Measurements from ENCODE around the gene PRR22.

PRR22 gene

DNA sequence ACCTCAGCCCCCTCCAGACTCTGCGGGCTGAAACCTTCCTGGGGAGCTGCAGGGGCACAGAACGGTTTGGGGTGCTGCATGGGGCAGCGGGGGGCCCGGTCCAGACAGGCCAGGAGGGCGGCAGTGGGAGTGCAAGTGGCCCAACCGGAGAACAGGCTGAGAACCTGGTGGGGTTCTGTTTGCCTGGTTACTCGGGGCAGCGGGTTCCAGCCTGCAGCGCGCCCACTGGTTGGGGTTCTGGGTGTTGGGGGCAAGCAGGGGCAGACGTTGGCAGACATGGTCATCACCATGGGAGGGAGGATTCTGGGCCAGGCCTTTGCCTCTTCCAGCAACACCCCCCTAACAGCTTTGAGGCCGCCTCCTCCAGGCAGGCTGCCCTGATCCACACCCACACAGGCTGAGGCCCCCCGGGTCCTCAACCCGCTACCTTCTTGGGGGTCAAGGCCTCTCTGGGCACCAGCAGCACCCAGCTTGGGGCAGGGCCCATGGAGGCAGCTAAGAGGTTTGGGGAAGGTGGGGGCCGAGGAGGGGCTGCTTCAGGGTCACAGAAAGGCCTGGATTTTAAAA, at the start of gene PRR22:
PRR22 (minus strand) TSS at position 166 of the 567 bp plus-strand sequence; CDS start at position 80, 86 bp downstream.
- DNase-seq = no peak

DNA sequence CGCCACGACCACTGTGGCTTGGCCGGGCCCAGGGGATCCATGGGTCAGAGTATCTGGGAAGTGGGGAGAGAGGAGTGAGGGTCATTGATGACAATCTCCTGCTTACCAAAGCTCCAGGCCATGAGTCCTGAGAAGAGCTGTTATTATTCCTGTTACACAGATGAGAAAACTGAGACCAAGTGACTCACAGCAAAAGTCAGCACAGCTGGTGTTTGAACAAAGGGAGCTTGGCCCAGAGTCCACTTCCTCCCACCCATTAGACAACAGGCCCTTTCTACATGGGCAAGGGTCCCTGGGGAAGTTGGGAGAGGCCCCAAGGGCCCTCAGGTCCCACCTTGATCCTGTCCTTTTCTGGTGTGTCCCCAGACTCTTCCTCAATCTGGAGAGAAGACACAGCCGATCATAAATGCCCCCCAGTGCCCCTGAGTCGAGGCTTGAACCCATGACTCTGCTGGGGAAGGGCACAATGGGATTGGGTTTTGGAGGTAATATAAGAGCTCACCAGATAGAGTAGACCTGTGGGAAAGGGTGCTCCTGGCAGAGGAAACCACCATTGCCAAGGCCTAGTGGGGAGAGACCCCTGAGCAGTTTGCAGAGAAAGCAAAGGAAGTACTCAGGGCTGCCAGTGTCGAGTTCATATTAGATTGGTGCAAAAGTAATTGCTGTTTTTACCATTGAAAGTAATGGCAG, 48.1 kb upstream of the PRR22 start:
- no peak for DNase-seq

DNA sequence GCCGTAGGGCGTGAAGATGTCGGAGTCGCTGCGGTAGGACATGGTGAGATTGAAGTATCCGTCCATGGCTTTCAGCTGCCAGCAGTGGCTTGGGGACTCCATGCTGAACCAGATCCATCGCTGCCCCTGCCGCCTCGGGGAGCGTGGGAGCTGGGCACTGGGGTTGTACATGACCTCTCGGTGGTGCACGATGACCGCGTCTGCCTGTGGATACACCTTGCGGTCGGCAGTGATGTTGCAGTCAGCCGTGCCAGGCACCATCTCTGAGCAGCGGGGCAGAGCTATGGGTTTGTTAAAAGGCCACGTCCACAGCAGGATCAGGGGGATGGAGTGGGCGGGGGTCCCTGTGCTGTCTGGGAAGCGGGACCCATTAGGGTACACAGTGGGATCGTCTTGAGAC, 47.5 kb upstream of the PRR22 start:
- no peak for DNase-seq

DNA sequence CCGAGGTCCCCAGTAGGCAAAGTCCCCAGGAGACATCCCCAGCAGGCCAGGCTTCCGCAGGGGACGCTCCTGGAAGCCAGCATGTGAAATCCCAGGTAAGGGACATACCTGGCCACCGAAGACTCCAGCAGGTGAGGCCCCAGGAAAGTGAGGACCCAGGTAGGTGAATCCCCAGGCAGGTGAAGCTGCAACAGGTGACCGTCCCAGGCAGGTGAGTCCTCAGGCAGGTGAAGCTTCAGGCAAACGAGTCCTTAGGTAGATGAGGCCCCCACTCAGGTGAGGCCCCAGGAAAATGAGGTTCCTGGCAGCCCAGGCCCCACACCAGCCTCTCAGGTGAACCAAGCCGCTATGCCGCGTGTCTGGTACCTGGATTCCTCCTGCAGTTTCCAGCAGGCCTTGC, 46.6 kb upstream of the PRR22 start:
- no peak for DNase-seq

DNA sequence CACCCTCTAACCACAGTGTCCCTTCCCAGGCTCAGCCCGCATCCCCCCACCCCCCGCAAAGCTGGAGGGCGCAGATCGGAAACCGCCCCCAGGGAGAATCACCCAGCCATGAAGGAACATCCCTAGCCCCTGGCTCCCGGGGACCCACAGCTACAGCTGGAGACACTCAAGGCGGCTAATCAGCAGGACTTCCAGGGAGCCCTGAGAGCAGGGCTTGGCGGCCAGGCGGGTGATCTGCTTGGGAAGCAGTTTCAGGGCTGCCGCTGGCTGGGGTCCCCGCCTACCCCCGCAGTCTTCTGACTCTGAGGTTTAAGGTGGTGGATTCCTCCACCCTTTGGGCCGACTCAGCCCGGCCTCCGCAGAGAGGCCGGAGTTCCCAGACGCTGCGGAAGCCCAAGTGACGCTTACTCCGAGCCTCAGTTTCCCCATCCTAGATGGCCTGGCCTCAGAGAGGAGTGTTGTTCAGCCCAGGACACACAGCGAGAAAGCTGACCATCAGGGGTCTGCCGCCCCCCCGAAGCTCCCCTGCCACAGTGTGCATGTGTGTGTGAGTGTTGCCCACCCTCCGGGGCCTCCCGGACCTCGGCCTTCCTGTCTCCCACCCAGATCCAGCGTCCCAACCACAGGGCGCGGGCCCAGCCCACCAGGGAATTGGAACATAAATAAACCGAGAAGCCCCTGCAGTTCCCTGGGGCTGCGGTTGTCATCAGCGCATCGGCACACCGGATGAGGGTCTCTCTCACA, 45.2 kb upstream of the PRR22 start:
- DNase-seq = no peak

DNA sequence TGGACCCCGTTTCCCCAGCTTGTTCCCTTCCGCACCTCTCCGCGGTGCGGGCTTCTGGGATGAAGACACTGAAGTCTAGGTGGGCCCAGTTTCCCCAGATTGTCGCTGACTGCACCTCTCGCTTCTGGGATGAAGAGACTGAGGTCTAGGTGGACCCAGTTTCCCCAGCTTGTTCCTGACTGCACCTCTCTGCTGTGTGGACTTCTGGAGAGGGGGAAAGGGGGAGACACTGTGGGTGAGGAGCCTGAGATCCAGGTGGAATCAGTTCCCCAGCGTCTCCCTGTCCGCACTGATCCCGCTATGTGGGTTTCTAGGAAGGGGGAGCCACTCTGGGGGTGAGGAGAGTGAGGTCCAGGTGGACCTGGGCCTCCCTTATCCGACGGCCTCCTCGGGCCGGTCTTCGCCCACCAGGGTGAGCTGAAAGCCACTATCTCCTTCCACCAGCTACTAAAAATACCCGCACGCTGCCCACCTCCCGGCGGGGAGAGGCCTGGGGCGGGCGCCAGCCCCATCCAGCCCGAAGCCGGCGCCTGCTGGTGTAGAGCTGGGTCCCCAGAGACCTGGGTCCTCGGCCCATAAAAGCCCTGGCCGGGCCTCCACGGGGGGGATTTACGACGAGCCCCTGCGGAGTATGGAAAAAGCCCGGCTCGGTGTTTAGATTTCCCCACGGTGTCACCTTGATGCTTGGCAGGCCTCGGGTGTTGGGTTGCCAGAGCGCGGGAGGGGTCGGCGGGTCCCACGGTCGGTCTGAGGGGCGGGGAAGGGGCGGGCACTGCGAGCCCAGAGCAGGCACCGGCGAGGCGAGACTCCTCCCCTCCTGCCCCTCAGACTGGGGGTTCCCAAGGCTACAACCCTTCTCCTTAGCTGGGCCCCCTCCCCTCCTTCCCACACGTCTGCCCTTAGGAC, 44.4 kb upstream of the PRR22 start:
- peak; percentile 35 to 59 for DNase-seq

DNA sequence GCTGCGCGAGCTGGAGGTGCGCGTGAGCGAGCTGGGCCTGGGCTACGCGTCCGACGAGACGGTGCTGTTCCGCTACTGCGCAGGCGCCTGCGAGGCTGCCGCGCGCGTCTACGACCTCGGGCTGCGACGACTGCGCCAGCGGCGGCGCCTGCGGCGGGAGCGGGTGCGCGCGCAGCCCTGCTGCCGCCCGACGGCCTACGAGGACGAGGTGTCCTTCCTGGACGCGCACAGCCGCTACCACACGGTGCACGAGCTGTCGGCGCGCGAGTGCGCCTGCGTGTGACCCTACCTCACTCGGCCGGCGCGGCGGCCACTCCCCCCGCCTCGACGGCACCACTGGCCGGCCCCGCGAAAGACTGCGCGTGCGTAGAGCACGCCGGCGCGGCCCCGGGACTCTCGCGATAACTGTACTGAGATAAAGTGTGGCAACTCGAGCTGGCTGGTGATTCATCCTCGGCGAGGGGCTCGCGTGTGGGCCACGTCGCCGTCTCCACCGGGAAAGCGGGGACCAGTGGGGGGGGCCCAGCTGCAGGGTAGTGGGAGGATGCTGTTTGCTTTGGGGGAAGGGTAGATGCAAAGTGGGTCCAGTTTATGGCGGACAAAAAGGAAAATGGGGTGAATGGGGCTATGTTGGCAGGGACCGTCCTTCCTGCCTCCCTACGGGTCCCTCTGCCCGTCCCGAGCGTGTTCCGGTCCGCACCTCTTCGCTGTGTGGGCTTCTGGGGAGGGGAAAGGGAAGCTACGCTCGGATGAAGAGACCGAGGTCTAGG, 43.5 kb upstream of the PRR22 start:
- DNase-seq = peak; percentile 95 to 97

DNA sequence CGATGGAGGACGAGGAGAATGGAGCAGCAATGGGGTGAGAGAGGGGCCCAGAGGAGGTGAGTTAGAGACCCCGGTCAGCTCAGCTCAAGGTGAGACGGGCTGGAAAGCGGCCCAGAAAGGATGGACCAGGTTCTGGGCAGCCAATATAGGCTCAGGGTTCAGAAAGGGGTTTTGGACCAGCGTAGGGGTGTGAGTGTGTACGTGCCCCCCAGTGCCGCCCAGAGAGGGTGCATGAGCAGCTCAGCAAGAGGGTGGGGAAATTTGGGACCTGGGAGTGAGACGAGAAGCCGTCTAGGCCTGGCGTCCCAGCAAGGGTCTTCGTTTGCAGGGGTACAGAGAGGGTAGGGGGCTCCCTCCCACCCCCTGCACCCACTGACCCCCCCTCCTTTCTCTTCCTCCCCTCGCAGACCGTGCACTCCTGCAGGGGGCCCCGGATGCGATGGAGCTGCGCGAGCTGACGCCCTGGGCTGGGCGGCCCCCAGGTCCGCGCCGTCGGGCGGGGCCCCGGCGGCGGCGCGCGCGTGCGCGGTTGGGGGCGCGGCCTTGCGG, 42.9 kb upstream of the PRR22 start:
- DNase-seq = no peak

DNA sequence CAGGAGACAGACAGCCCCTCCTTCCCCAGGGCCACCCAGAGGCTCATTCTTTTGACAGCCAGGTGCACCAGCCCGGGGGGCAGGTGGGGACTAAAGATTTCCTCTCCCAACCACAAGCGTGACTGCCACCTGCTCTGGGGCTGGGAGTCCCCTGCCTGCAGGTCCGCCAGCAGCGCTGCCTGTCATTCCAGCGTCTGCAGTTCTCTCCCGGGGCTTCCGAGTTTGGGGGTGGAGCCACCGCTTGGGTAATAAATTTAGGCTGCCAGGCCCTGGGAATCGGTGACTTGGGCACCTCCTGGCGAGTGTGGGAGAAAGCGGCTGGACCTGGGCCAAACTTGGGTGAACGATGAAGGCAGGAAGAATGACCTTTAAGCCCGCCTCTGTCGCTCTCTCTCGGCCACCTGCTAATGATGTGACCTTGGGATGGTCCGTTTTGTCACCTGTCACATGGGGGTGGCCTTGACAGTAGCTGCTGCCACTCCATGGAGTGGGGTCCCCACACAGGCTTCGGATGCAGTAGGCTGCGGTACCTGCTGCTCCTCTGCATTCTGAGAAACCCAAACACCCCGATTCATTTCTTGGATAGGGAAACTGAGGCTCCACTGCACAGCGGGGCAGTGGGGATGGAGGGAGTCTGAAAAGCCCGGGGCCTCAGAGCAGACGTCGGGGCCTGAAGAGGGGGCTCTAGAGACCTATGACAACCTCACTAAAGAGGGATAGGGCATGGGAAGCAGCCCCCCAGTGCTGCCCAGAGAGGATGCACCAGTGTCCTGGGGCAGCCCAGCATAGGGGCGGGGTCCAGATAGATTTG, 42.2 kb upstream of the PRR22 start:
- no peak for DNase-seq

DNA sequence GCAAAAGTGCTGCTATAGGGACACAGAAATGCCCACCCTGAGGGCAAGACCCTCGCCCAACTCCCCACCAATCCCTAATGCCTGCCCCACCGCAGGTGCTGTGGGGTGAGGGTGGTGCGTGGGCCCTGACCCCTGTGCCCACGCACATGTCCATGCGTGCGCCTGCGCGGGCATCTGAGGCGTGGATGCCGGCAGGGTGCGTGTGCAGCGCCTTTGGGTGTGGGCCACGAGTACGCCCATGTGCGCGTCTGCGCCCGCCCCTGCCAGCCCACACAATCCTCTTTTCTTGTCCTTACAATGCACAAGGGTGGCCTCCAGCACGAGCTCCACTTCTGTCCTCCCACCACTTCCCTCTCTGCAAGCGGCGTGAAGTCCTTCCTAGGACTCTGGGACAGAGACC, 40.6 kb upstream of the PRR22 start:
- no peak for DNase-seq

DNA sequence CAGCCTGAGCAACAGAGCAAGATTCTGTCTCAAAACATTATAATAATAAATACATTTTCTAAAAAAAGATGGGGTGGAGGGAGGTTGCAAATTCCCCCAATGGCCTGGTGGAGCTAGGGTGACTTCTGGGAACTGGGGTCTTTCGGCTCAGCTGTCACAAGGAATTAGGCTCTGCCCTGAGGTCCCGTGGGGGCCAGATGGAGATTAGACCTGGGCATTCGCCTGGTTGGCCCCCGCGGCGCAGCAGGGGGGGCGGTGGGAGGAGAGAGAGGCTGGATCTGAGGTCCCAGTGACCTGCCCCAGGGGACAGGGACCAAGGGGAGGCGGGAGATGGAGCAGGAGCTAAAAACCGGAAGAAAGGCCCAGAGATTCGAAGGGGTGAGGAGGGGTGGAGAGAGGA, 40.2 kb upstream of the PRR22 start:
- no peak for DNase-seq

DNA sequence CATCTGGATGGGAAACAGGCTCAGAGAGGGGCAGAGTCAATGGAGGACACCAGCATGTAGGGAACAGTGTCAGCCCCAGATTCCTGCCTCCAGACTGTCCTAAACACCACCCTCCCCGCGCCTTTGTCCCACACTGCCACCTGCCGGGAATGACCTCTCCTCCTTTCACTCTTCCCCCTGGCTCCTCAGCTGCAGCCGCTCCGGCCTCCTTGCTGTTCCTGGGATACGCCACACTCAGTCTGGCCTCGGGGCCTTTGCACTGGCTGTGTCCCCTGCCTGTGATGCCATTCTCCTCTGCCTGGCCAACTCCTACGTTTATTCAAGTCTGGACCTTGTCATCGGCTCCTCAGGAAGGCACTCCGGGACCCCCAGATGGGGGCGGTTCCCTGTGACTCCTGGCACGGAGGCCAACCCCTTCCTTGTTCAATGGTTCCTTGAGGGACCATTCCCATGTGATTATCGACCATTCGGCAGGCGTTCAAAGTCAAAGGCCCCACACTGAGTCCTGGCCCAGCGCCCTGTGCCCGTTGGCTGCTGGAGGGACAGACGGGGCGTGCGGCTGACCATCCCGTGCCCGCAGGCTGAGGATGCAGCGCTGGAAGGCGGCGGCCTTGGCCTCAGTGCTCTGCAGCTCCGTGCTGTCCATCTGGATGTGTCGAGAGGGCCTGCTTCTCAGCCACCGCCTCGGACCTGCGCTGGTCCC, 39.2 kb upstream of the PRR22 start:
- DNase-seq = no peak

DNA sequence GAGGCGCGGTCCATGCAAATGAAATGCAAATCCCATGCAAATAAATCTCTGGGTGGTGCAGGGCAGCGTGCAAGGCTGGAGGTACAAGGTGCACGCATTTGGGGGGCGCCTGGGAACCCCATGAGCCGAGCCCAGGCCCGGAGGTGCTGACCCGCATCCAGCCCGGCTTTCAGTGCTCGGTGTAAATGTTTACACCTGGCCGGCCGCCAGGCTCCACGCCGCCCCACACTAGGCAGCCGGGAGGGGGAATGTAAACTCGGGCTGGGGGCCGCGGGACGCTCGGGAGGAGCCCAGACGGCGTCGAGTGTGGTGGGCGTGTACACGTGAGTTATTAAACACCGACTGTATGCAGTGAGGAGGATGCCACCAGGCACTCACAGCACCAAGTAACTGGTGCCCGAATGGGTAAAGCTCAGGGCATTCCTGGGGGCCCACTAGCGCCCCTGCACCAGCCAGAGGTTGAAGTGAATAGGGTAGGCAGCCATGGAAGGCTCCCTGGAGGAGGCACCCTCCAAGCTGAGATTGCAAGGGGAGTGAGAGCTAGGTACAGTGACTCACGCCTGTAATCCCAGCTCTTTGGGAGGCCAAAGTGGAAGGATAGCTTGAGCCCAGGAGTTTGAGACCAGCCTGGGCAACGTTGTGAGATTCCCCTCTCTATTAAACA, 37.8 kb upstream of the PRR22 start:
- no peak for DNase-seq

DNA sequence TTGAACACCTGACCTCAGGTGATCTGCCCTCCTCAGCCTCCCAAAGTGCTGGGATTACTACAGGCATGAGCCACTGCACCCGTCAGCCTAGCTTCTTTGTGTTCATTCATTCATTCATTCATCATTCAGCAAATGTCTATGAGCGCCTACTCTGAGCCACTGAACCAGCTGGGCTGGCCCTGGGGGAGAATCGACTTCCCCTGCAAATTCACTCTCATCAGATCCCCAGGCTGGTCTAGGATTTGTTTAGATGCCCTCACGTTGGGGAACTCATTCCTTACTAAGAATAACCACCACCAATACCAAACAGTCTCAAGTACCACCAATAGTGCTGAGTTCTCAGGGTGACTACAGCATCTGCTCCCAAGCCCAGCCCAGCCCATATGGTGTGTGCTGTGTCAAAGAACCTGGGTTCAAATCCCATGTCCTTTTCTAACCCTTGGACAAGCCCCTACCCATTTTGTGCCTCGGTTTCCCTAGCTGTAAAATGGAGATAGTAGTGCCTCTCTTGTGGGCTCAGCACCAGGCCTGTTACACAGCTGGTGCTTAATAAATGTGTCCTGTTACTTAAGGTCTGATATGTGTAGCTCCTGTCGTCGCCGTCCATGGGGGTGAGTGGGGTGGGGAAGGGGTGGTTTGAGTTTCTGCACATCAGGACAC, 37.1 kb upstream of the PRR22 start:
- DNase-seq = no peak

DNA sequence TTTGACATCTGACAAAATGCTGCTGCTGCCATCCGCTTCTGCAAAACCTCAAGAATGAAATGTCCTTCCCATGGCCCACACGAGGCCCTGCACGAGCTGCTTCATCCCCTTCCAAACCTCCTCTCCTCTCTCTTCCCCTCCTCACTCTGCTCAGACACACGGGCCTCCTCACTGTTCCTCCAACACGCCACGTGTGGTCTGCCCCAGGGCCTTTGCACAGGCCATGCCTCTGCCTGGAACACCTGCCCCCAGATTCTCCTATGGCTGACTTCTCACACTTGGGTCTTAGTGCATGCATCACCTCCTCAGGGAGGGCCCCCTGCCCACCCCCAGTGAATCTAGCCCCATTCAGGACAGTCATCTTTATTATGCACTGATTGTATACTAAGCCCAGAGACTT, 36.2 kb upstream of the PRR22 start:
- no peak for DNase-seq

DNA sequence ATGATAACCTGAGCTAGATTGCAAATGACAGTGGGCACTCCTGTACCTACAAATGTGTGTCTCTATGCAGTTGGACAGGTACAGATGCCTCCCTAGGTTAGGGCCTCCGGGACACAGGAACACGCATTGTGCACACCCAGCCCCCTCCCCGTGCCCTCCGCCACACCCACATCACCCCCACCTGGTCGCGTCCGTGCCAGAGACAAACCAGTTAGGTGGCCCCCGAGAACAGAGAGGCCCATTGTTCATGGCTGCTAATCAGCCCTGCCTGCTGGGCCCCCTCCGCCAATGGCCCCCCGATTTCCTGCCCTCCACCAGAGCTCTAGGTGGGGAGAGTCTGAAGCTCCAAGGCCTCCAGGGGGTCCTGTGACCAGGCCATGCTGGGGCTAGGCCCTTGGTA, 34.0 kb upstream of the PRR22 start:
- DNase-seq = no peak

DNA sequence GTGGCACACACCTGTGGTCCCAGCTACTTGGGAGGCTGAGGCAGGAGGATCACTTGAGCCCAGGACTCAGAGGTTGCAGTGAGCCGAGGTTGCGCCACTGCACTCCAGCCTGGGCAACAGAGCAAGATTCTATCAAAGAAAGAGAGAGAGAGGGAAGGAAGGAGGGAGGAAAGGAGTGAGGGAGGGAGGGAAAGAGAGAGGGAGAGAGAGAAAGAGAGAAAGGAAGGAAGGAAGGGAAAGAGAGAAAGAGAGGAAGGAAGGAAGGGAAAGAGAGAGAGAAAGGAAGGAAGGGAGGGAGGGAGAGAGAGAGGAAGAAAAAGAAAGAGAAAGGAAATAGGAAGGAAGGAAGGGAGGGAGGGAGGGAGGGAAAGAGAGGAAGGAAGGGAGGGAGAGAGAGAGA, 32.7 kb upstream of the PRR22 start:
- DNase-seq = no peak

DNA sequence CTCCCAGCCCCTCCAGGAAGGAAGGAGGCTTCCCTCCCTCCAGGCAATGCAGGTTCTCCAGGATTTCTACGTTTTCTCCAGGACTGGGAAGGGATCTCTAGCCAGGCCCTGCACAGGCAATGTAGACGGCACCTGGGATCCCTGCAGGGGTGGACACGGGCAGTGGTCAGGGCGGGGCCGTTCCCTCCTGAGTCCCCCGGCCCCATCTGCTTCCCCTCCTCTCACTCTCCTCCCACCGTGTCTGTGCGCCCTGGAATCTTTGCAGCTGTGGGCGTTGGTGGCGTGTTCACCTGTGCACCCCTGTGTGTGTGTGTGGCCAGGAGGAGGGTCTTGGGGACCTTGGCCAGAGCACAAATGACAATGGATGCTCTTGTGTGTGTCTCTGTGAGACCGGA, 30.3 kb upstream of the PRR22 start:
- no peak for DNase-seq

DNA sequence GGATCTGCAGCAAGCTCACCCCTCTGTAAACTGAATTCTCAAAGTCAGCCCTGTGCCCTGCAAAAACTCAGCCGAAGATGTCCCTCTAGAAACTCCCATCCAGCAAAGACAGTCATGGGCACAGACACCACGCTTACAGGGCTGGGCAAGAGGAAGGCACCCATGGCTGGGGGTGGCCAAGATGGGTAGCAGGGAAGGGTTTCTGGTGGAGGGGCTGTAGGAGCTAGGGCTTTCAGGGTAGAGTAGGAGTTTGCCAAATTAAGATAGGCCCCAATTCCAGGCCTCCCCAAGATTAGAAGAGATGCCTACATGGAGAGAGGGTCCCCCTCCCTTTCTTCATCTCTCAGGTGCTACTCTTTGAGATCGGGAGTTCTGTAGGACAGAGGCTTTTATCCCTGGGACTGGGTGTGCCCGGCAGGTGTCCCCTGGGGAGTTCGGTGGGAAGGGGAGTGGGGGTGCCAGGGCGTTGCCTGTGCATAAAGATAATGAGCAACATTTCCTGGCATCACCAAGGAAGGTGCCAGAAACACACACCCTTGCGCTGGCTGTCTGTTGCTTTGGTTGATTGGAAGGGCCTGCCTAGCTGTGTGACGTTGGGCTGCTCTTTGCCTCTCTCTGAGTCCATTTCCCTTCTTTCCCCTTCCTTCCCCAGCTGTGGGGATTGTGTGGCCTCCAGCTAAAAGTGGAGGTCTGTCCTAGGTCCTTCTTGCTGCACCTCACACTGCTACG, 29.7 kb upstream of the PRR22 start:
- no peak for DNase-seq

Data from stimulated activated CD4-positive, alpha-beta T cell treated with anti-CD3 and anti-CD28 coated beads, Interleukin-2, amount 100 ng/mL, for 24 hours (primary cell).